Thyroid gland (tissue), 4 donors: Measurements from ENCODE around the gene NRBP1. TPM values are rescaled to one million over a fixed set of nuclear protein-coding genes. Genes with fewer than 3 reads are reported as not detected.

ENCODE experiments used
- DNase-seq, 2 donors: peaks; one replicate each; pipeline ENCODE4 v3.0.0-alpha.2; 2019
- H3K27ac ChIP-seq, 3 donors: fragments of 200-600 bp; sonication (generic); 1 replicate in 2 of 3; 2 replicates in 1 of 3; pipeline ENCODE4 v1.5.1; 2016 to 2019; ENCODE audit warnings: mild to moderate bottlenecking in 1 of 3, moderate library complexity in 1 of 3
- H3K27me3 ChIP-seq: fragments of 200-600 bp; sonication (generic); one replicate; pipeline ENCODE4 v1.5.1; 2019
- H3K36me3 ChIP-seq, 2 donors: fragments of 200-600 bp; sonication (generic); one replicate each; pipeline ENCODE4 v1.5.1; 2016 to 2019
- H3K4me1 ChIP-seq, 2 donors: fragments of 200-600 bp; sonication (generic); one replicate each; pipeline ENCODE4 v1.5.1; 2017 to 2019
- H3K4me3 ChIP-seq, 3 donors: fragments of 200-600 bp; sonication (generic); replicated peaks in 1 of 3; 1 replicate in 2 of 3; 2 replicates in 1 of 3; pipeline ENCODE4 v1.5.1; 2016; ENCODE audit warnings: mild to moderate bottlenecking in 1 of 3
- H3K9me3 ChIP-seq: fragments of 200-600 bp; sonication (generic); one replicate; pipeline ENCODE4 v1.5.1; 2017
- CTCF ChIP-seq, 6 experiments: fragments of 200-600 bp in 3 of 6; fragments of 450-650 bp in 3 of 6; sonication (generic) in 3 of 6; IDR thresholded peaks; one replicate each; pipeline ENCODE4 v1.5.1; 2016 to 2019; ENCODE audit warnings: antibody characterized with exemption in 6 of 6, mild to moderate bottlenecking in 2 of 6, inconsistent platforms in 1 of 6, moderate library complexity in 1 of 6
- POLR2A ChIP-seq, 2 donors: fragments of 450-650 bp; IDR thresholded peaks; one replicate each; pipeline ENCODE4 v1.6.1; 2017; ENCODE audit warnings: antibody characterized with exemption in 2 of 2, mild to moderate bottlenecking in 2 of 2, moderate library complexity in 1 of 2
- WGBS, 2 donors: methylation state at CpG; one replicate each; pipeline ENCODE4 v1.1.5; 2017; 5-methylcytosine and 5-hydroxymethylcytosine counted together
- intact Hi-C: fragments of 100-400 bp; cut with DNase I; formaldehyde crosslinking; loops from one replicate; pipeline ENCODE4 v1.15.1; 2023
- total RNA-seq, 4 donors: library from RNA; depleted of rRNA; stranded (reverse); fragments of >200 nt; gene quantifications; one replicate each; pipeline ENCODE4 v1.2.3, GENCODE V29; 2016

The NRBP1 gene
- total RNA-seq, 4 donors from 2014 or later, result 45.2 to 68.6 (median 63.1) TPM

GRCh38 chr2:27431395-27431794 lies 3.0 kb downstream of the NRBP1 start:
- H3K36me3 ChIP-seq, result peaks cover 33 to 34% of the 10 kb centered on the region in 2 donors
- no peaks in the 10 kb centered on the region for H3K9me3 ChIP-seq
- intact Hi-C loops, result loop anchor here (10.0 kb wide), 1 partner anchor 63 kb away; the partner anchor contains the start of genes FNDC4 and GCKR
- peaks cover 26 to 27% of the 10 kb centered on the region in 2 donors for H3K4me1 ChIP-seq
- DNase-seq, result no peak
- no peak overlapping the region for H3K27ac ChIP-seq
- H3K4me3 ChIP-seq, result no peak overlapping the region
- no peaks in the 10 kb centered on the region for H3K27me3 ChIP-seq
- TF ChIP-seq CTCF (IDR thresholded peaks at IDR 0.05) (no peak), POLR2A (IDR thresholded peaks at IDR 0.05) (no peak)

GRCh38 chr2:27435628-27436027 lies 7.2 kb downstream of the NRBP1 start:
- H3K27ac ChIP-seq, result no peak overlapping the region
- H3K4me1 ChIP-seq, result peaks cover 7 to 17% of the 10 kb centered on the region in 2 donors
- no peak overlapping the region for H3K4me3 ChIP-seq
- peaks cover 72 to 74% of the 10 kb centered on the region in 2 donors for H3K36me3 ChIP-seq
- H3K9me3 ChIP-seq, result no peaks in the 10 kb centered on the region
- 92 to 94% methylated on average over 6 of the region's 6 CpGs for WGBS, 2 donors
- intact Hi-C loops, result loop anchor here (10.0 kb wide), 1 partner anchor 59 kb away; the partner anchor contains the start of genes FNDC4 and GCKR
- no peaks in the 10 kb centered on the region for H3K27me3 ChIP-seq
- TF ChIP-seq CTCF (IDR thresholded peaks at IDR 0.05) (no peak), POLR2A (IDR thresholded peaks at IDR 0.05) (no peak)
- DNase-seq, result no peak

GRCh38 chr2:27441226-27441926 lies 12.9 kb downstream of the NRBP1 start:
- 92 to 93% methylated on average over 10 of the region's 10 CpGs for WGBS, 2 donors
- H3K27me3 ChIP-seq, result no peaks in the 10 kb centered on the region
- H3K9me3 ChIP-seq, result no peaks in the 10 kb centered on the region
- peaks cover 0 to 9% of the 10 kb centered on the region in 2 donors for H3K4me1 ChIP-seq
- TF ChIP-seq CTCF (IDR thresholded peaks at IDR 0.05), result no peak
- no peak for TF ChIP-seq POLR2A (IDR thresholded peaks at IDR 0.05)
- H3K4me3 ChIP-seq, result no peak overlapping the region
- intact Hi-C loops, result no loop called here
- DNase-seq, result no peak
- peaks cover 54 to 55% of the 10 kb centered on the region in 2 donors for H3K36me3 ChIP-seq
- no peak overlapping the region for H3K27ac ChIP-seq

DNA sequence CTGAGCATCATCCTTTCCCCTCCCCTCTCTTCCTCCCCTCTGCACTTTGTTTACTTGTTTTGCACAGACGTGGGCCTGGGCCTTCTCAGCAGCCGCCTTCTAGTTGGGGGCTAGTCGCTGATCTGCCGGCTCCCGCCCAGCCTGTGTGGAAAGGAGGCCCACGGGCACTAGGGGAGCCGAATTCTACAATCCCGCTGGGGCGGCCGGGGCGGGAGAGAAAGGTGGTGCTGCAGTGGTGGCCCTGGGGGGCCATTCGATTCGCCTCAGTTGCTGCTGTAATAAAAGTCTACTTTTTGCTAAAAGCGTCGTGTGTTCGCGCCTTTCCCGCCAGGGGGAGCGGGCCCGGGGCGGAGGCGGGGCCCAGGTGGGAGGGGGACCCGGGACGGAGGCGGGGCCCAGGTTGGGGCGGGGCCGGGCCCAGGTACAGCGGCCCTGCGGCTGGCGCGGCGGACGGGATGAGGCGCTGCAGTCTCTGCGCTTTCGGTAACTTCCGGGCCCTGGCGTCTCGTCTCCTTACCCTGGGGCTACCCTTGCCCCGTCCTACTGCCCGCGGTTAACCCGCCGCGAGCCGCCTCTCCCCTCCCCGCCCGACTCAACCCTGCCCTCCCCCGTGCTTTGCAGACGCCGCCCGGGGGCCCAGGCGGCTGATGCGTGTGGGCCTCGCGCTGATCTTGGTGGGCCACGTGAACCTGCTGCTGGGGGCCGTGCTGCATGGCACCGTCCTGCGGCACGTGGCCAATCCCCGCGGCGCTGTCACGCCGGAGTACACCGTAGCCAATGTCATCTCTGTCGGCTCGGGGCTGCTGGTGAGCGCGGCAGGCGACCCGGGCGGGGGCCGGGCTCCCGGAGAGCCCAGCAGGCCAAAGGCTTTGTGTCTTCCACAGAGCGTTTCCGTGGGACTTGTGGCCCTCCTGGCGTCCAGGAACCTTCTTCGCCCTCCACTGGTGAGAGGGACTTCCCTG lies 13.8 kb downstream of the NRBP1 start, which contains the start of gene KRTCAP3:
TSS of gene KRTCAP3 (plus strand) at position 424 of the 962 bp plus-strand sequence. CDS start at position 456, 32 bp downstream.
- 29 to 54% methylated on average over 18 to 25 of the region's 80 CpGs for WGBS, 2 donors
- no peak for TF ChIP-seq POLR2A (IDR thresholded peaks at IDR 0.05)
- TF ChIP-seq CTCF (IDR thresholded peaks at IDR 0.05), result peak; percentile 8 to 61 (median 30)
- Histone ChIP-seq H3K4me3 (peak within 1 kb of the TSS in 2 of 3 donors; percentile 20 to 31), H3K27ac (peak within 1 kb of the TSS in 2 of 3 donors; percentile 7 to 39), H3K4me1 (peaks cover 0 to 9% of the 10 kb centered on the region in 2 donors), H3K36me3 (peaks cover 45 to 50% of the 10 kb centered on the region in 2 donors), H3K27me3 (no peaks in the 10 kb centered on the region), H3K9me3 (no peaks in the 10 kb centered on the region)
- intact Hi-C loops, result no loop called here
- peak; percentile 82 to 85 for DNase-seq
